Stomach smooth muscle (tissue), 2 donors: ENCODE results near the gene CKAP2L.

Experiments used
- H3K27ac ChIP-seq: one replicate; pipeline ENCODE4 v1.7.0; 2013; ENCODE audit warnings: mild to moderate bottlenecking, low read length, inconsistent platforms
- H3K27me3 ChIP-seq, 2 donors: one replicate each; pipeline ENCODE4 v1.7.0; 2013; ENCODE audit warnings: low read length in 2 of 2; ENCODE audit not compliant: insufficient read depth in 2 of 2, control insufficient read depth in 1 of 2
- H3K36me3 ChIP-seq, 2 donors: one replicate each; pipeline ENCODE4 v1.7.0; 2013; ENCODE audit warnings: low read length in 2 of 2; ENCODE audit not compliant: control insufficient read depth in 2 of 2, insufficient read depth in 2 of 2
- H3K4me1 ChIP-seq: one replicate; pipeline ENCODE4 v1.7.0; 2013; ENCODE audit warnings: low read length; ENCODE audit not compliant: control insufficient read depth, insufficient read depth
- H3K4me3 ChIP-seq, 2 donors: one replicate each; pipeline ENCODE4 v1.7.0; 2013; ENCODE audit warnings: low read length in 2 of 2
- H3K9ac ChIP-seq, 2 donors: one replicate each; pipeline ENCODE4 v1.7.0; 2013; ENCODE audit warnings: low read length in 2 of 2, mild to moderate bottlenecking in 1 of 2
- H3K9me3 ChIP-seq, 2 donors: one replicate each; pipeline ENCODE4 v1.7.0; 2013; ENCODE audit warnings: low read length in 2 of 2; ENCODE audit not compliant: control insufficient read depth in 2 of 2
- donor health status: healthy.
- donor health status: Pancreatic carcinoma.

CKAP2L gene

GRCh38 chr2:112777036-112777435 is 12.6 kb upstream of the CKAP2L start:
- no peaks in the 10 kb centered on the region for H3K36me3 ChIP-seq
- H3K9ac ChIP-seq = no peak overlapping the region
- no peaks in the 10 kb centered on the region for H3K9me3 ChIP-seq
- H3K27me3 ChIP-seq = no peaks in the 10 kb centered on the region
- no peak overlapping the region for H3K27ac ChIP-seq
- no peaks in the 10 kb centered on the region for H3K4me1 ChIP-seq
- no peak overlapping the region for H3K4me3 ChIP-seq

GRCh38 chr2:112776113-112776512 is 11.7 kb upstream of the CKAP2L start:
- Histone ChIP-seq H3K27ac (no peak overlapping the region), H3K9me3 (no peaks in the 10 kb centered on the region), H3K4me1 (no peaks in the 10 kb centered on the region), H3K36me3 (no peaks in the 10 kb centered on the region), H3K27me3 (no peaks in the 10 kb centered on the region), H3K4me3 (no peak overlapping the region), H3K9ac (no peak overlapping the region)

- Histone ChIP-seq H3K9ac (no peak overlapping the region), H3K9me3 (no peaks in the 10 kb centered on the region), H3K27ac (no peak overlapping the region), H3K36me3 (no peaks in the 10 kb centered on the region), H3K4me1 (no peaks in the 10 kb centered on the region), H3K27me3 (no peaks in the 10 kb centered on the region), H3K4me3 (no peak overlapping the region)
Measured at GRCh38 chr2:112774536-112775285, 10.3 kb upstream of the CKAP2L start.

- Histone ChIP-seq H3K4me3 (no peak overlapping the region), H3K27ac (no peak overlapping the region), H3K9ac (no peak overlapping the region), H3K4me1 (no peaks in the 10 kb centered on the region), H3K27me3 (no peaks in the 10 kb centered on the region), H3K9me3 (no peaks in the 10 kb centered on the region), H3K36me3 (no peaks in the 10 kb centered on the region)
Measured at GRCh38 chr2:112773556-112773955, 9.1 kb upstream of the CKAP2L start.

GRCh38 chr2:112772911-112773475 is 8.6 kb upstream of the CKAP2L start:
- no peaks in the 10 kb centered on the region for H3K9me3 ChIP-seq
- H3K9ac ChIP-seq = no peak overlapping the region
- no peak overlapping the region for H3K27ac ChIP-seq
- no peaks in the 10 kb centered on the region for H3K27me3 ChIP-seq
- H3K4me1 ChIP-seq = no peaks in the 10 kb centered on the region
- no peak overlapping the region for H3K4me3 ChIP-seq
- no peaks in the 10 kb centered on the region for H3K36me3 ChIP-seq

- H3K36me3 ChIP-seq = no peaks in the 10 kb centered on the region
- H3K27ac ChIP-seq = no peak overlapping the region
- H3K27me3 ChIP-seq = no peaks in the 10 kb centered on the region
Measured at GRCh38 chr2:112772322-112772721, 7.9 kb upstream of the CKAP2L start.

GRCh38 chr2:112768432-112768831 is 4.0 kb upstream of the CKAP2L start:
- H3K4me3 ChIP-seq = no peak overlapping the region
- H3K4me1 ChIP-seq = peaks cover 6% of the 10 kb centered on the region
- H3K9me3 ChIP-seq = no peaks in the 10 kb centered on the region
- H3K27me3 ChIP-seq = no peaks in the 10 kb centered on the region
- H3K36me3 ChIP-seq = no peaks in the 10 kb centered on the region
- no peak overlapping the region for H3K27ac ChIP-seq
- no peak overlapping the region for H3K9ac ChIP-seq

More at GRCh38 chr2:112772322-112772721, 7.9 kb upstream of the CKAP2L start:
- H3K4me3 ChIP-seq = no peak overlapping the region
- H3K4me1 ChIP-seq = no peaks in the 10 kb centered on the region
- H3K9ac ChIP-seq = no peak overlapping the region
- no peaks in the 10 kb centered on the region for H3K9me3 ChIP-seq

GRCh38 chr2:112767693-112768330 is 3.4 kb upstream of the CKAP2L start:
- Histone ChIP-seq H3K4me3 (no peak overlapping the region), H3K27me3 (no peaks in the 10 kb centered on the region), H3K36me3 (no peaks in the 10 kb centered on the region), H3K4me1 (peaks cover 6% of the 10 kb centered on the region), H3K27ac (no peak overlapping the region), H3K9me3 (no peaks in the 10 kb centered on the region), H3K9ac (no peak overlapping the region)

GRCh38 chr2:112765251-112765650 is 842 bp upstream of the CKAP2L start:
- Histone ChIP-seq H3K27ac (no peak overlapping the region), H3K36me3 (no peaks in the 10 kb centered on the region), H3K9ac (peak overlapping the region in 1 of 2 donors; percentile 36), H3K27me3 (no peaks in the 10 kb centered on the region), H3K4me3 (peak overlapping the region; percentile 28 to 84), H3K4me1 (peaks cover 6% of the 10 kb centered on the region), H3K9me3 (no peaks in the 10 kb centered on the region)

- peaks cover 11% of the 10 kb centered on the region for H3K4me1 ChIP-seq
- no peaks in the 10 kb centered on the region for H3K9me3 ChIP-seq
- H3K27ac ChIP-seq = no peak overlapping the region
- no peaks in the 10 kb centered on the region for H3K27me3 ChIP-seq
- no peak overlapping the region for H3K4me3 ChIP-seq
- H3K36me3 ChIP-seq = no peaks in the 10 kb centered on the region
- H3K9ac ChIP-seq = no peak overlapping the region
Measured at GRCh38 chr2:112762276-112762675, 2.1 kb downstream of the CKAP2L start.

GRCh38 chr2:112760149-112760548 is 4.3 kb downstream of the CKAP2L start:
- H3K27ac ChIP-seq = no peak overlapping the region
- no peaks in the 10 kb centered on the region for H3K27me3 ChIP-seq
- H3K4me3 ChIP-seq = no peak overlapping the region
- no peaks in the 10 kb centered on the region for H3K36me3 ChIP-seq
- H3K9ac ChIP-seq = no peak overlapping the region
- H3K9me3 ChIP-seq = no peaks in the 10 kb centered on the region
- peaks cover 12% of the 10 kb centered on the region for H3K4me1 ChIP-seq
